Embryonic facial prominence (tissue), 1 donor: Measurements from ENCODE around the gene FLRT2.

Experiments used
- DNase-seq: peaks from one replicate; pipeline ENCODE4 v3.0.0-alpha.2; 2016; ENCODE audit errors: extremely low spot score

Gene FLRT2

GRCh38 chr14:85530626-85531025, 682 bp downstream of the FLRT2 start:
- DNase-seq: no peak

GRCh38 chr14:85531141-85531586, 1.2 kb downstream of the FLRT2 start:
- peak; percentile 33 for DNase-seq

GRCh38 chr14:85531587-85532373, 1.8 kb downstream of the FLRT2 start:
- peak; percentile 76 for DNase-seq

GRCh38 chr14:85532374-85533022, 2.6 kb downstream of the FLRT2 start:
- DNase-seq: no peak

- DNase-seq: peak; percentile 93
These were observed 3.3 kb downstream of the FLRT2 start for GRCh38 chr14:85533023-85533860.

DNA sequence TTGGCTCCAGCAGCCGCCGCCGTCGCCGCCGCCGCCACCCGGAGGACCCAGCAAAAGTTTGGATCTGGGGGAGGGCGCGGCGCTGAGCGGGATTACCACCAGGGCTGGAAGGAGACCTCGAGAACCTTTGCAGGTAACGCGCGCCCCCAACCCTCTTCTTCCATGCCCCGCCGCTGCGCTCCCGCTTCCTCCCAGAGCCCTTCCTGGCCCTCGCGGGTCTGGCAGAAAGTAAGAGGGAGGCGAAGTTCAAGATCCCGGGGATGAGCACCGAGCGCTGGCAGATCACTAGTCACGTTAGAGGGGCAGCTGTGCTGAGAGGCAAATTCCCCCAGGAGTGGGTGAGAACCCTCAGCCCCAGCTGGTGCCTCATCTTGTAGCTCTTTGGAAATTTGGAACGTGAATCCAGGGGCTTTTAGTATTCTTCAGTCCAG, 3.9 kb downstream of the FLRT2 start:
- no peak for DNase-seq

- peak; percentile 28 for DNase-seq
These were observed 4.7 kb downstream of the FLRT2 start for GRCh38 chr14:85534458-85535293.

DNA sequence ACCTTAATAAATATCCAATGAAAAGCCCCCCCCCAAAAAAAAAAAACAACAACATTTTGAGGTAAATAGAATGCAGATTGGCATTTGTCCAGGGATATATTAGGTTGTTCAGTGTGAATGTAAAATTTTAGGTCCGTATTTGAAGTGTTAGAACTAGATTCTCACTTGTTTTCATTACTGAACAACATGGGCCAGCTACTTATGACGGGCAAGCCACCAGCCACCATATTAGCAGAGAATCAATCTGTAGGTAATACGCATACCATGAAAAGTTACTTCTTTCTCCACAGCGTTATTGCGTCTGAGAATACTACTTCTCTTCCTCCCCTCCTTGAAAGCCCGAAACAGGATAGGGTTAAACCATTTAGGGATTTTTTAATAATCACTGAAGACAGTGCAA, 5.4 kb downstream of the FLRT2 start:
- no peak for DNase-seq

GRCh38 chr14:85535991-85536832, 6.3 kb downstream of the FLRT2 start:
- DNase-seq: peak; percentile 62

DNA sequence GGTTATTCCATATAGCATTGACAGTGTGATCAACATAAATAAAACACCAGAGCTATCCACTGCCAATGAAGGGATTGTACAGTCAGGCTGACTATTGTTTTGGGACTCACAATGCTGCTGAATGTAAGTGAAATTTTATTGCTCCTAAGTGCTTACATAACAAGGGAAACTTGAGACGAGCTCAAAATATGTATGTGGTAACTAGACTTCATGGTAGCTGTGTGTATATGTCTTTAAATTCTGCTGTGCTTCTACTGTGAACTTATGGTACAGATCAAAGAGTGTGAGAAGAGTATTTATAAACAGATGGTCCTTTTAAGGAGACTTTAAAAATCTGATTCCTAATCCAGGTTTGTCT, 6.9 kb downstream of the FLRT2 start:
- peak; percentile 49 for DNase-seq

GRCh38 chr14:85537526-85537925, 7.6 kb downstream of the FLRT2 start:
- no peak for DNase-seq

DNA sequence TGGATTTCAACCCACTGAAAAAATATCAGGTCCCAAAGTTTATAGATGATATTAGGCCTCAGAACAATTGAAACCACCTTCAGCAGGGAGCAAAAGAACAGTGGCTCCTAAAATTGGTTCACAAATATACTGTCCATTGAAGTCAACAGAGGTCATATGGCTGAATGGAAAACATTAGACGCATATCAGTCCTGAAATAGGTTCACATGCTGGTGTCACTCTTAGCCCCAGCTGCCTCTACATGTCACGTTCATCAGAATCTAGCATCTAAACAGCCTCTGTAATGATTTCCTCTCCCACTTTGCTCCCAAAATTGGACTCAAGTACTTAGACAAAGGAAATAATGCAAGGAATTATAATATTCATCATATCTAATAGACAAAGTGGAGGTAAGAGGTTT, 8.7 kb downstream of the FLRT2 start:
- no peak for DNase-seq

DNA sequence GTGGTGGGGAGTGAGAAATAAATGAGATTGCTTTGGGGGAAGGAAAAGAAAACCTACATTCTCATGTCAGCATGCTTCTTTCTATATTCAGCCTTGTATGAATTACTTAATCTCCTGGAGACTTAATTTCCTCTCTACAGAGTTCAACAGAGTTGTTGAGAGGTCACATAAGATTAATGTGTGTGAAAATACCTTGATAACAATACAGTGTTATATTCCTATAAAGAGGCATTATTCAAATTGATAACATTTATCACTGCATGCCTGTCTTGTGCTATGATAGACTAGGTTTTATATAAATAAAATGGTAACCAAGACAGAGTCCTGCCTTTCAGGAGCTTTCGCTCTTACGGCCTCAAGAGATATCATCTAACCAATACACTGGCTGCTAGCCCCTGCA, 9.6 kb downstream of the FLRT2 start:
- DNase-seq: no peak

DNA sequence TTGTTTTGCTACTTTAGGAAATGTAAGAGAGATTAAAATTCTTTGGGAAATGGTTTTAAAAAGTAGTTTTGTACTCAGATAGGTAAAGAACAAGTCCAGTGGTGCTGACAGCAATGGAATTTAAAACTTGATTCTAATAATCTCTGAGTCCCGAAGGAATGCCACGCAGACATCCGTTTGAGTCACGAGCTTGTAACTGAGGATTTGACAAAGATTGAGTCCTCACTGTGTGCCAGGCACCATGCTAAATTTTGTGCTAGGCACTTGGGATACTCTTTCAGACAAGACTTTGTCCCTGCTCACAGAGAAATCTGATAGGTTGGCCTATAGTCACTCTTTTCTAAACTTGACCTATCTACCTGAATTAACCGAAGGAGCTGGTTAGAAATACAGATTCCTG, 12.7 kb downstream of the FLRT2 start:
- no peak for DNase-seq

- no peak for DNase-seq
These were observed 15.8 kb downstream of the FLRT2 start for GRCh38 chr14:85545738-85546137.

DNA sequence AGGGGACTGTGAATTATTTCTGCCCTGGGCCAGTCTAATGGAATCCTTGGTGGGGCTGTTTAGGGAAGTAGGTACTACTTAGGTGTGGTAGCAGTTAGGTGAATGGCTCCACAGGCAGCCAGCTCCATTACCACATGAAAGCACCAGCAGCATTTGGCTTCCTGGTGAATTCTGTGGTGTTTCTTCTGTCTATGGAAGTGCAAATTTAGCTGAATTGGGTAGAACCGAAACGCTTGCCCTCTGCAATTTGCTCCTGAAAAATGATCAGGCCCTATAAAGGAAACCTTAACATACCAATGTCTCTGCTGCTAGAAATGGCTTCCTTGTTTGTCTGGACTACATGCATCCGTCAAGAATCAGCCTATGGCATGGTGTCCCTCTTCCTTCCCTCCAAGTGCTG, 16.4 kb downstream of the FLRT2 start:
- DNase-seq: no peak

GRCh38 chr14:85549697-85550096, 19.8 kb downstream of the FLRT2 start:
- no peak for DNase-seq

- DNase-seq: no peak
These were observed 24.2 kb downstream of the FLRT2 start for GRCh38 chr14:85554106-85554505.

DNA sequence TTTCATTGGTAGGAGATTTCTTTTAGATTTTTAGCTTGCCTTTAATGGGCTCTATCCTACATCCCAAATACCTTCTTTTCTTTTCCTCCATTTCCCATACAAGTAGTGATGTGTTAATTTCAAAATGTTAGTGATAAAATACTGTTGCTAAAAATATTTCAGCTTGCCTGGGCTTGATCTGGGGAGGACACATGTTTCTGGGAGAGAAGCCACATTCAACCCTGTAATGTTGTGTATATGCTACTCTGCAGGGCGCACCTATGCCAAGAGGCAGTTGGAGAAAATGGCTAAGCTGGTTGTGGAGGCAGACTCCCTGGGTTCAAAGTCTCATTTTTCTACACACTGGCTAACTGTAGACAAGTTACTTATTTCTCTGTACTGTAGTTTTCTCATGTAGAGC, 26.3 kb downstream of the FLRT2 start:
- DNase-seq: no peak

DNA sequence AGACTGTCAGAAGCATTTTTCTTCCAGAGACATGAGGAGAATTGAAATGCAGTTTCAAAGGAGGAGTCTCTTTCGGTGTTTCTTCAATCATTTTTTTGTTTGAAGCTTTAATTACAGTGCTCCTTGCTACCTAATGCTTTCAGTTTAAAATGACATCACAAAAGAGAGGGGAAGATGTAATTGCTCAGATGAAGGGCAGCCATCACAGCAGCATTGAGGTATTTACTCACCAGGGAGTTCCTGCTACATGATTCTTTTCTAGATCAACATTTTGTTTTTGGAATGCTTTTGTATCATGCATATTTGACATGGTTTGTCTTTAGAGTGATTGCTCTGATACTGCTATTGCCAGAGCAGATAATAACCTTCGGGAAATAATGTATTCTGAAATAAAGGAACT, 28.6 kb downstream of the FLRT2 start:
- no peak for DNase-seq

DNA sequence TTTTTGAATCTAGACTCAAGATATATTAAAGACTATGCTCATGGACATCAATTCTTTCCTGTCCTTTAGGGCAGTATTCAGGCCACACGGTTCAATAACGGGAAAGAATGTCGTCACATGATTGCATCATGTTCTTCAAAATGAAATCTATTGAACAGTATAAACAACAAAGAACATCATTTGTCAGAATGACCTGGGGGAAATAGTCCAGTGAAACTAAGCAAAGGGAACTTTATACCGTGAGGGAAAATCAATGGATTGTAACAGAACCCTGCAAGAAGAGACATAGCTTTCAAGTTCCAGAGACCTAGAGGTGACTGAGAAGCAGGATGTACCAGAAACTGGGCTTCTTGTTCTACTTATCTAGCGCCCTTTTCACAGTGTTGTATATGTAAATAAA, 32.7 kb downstream of the FLRT2 start:
- no peak for DNase-seq
